GM12892 (cell line): ENCODE measurements around the gene AOPEP.

Experiments used
- POLR2AphosphoS5 ChIP-seq: IDR thresholded peaks from 2 replicates; pipeline ENCODE4 v1.6.1; 2011; ENCODE audit warnings: low read depth, low read length, control low read depth
- TAF1 ChIP-seq: IDR thresholded peaks from 2 replicates; pipeline ENCODE4 v1.6.1; 2011; ENCODE audit warnings: low read depth, mild to moderate bottlenecking, control low read depth, low read length, borderline replicate concordance

DNA sequence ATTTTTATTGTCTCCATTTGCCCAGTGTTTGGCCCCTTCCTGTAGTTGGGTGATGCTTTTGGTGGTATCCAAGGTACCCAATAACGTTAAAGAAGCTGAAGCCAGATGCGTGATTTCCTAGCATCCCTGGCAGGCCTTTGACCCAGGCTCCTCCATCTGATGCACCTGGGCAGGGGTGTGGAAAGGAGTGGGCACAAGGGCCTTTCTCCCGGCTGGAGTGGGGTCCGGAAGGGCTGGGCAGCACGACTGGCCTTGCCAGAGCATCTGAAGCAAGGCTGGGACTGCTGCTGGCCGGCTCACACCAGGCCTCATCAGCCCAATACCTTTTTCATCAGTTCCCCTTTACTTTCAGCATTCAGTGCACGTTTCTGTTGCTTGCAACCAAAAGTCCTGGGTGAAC is 370.8 kb downstream of the AOPEP start:
- TF ChIP-seq POLR2AphosphoS5, result no peak
- no peak for TF ChIP-seq TAF1
